ENCODE data around the gene CLIC1.

GRCh38 chr6:31729979-31730630 is 6.2 kb downstream of the CLIC1 start:
- TF ChIP-seq EZH2 (IDR thresholded peaks at IDR 0.05; ENCODE audit: insufficient read depth, poor library complexity, severe bottlenecking) (no peak), EZH2phosphoT487 (IDR thresholded peaks at IDR 0.05; ENCODE audit: insufficient read depth, low read depth) (no peak)
